DND-41 (cell line): ENCODE data around the gene MMP24.
A peak's percentile ranks its signal among the peaks of the same experiment; 100 is the strongest.

Source experiments
- ATAC-seq: fragments of 200-7000 bp; cut with Tn5 transposase; 3 replicates; pipeline ENCODE4 v1.9.1; 2021; ENCODE audit warnings: low read depth; ENCODE audit not compliant: insufficient read depth
- DNase-seq: peaks from one replicate; pipeline ENCODE4 v3.0.0-alpha.2; 2020
- H2AFZ ChIP-seq: 2 replicates; pipeline ENCODE4 v1.6.0; 2012; ENCODE audit warnings: low read depth, low read length
- H3K27ac ChIP-seq: 2 replicates; pipeline ENCODE4 v1.5.1; 2012; ENCODE audit warnings: low read length, inconsistent platforms
- H3K27me3 ChIP-seq: fragments of 200-600 bp; sonication (generic); 2 replicates; pipeline ENCODE4 v1.6.0; 2012; ENCODE audit warnings: low read length, mild to moderate bottlenecking, inconsistent platforms; ENCODE audit not compliant: insufficient read depth, poor library complexity
- H3K36me3 ChIP-seq: 2 replicates; pipeline ENCODE4 v1.5.1; 2012; ENCODE audit warnings: low read length, inconsistent platforms; ENCODE audit not compliant: insufficient read depth
- H3K4me1 ChIP-seq: 2 replicates; pipeline ENCODE4 v1.5.1; 2012; ENCODE audit warnings: mild to moderate bottlenecking, low read length; ENCODE audit not compliant: insufficient read depth
- H3K4me2 ChIP-seq: 2 replicates; pipeline ENCODE4 v1.6.0; 2012; ENCODE audit warnings: mild to moderate bottlenecking, moderate library complexity, low read length, inconsistent platforms; ENCODE audit not compliant: insufficient read depth
- H3K4me3 ChIP-seq, 2 experiments: fragments of 200-600 bp in 1 of 2; shearing (Covaris generic) in 1 of 2; 2 replicates each; pipeline ENCODE4 v1.5.1; 2012 to 2016; ENCODE audit warnings: inconsistent platforms in 2 of 2, low read length in 2 of 2, mild to moderate bottlenecking in 2 of 2, low read depth in 1 of 2, moderate library complexity in 1 of 2
- H3K79me2 ChIP-seq: 2 replicates; pipeline ENCODE4 v1.6.0; 2012; ENCODE audit warnings: low read length, inconsistent platforms; ENCODE audit not compliant: insufficient read depth
- H3K9ac ChIP-seq: 2 replicates; pipeline ENCODE4 v1.6.0; 2012; ENCODE audit warnings: low read depth, mild to moderate bottlenecking, inconsistent platforms, low read length, moderate library complexity
- H3K9me3 ChIP-seq: 2 replicates; pipeline ENCODE4 v1.5.1; 2012; ENCODE audit warnings: low read length, moderate library complexity, mild to moderate bottlenecking, inconsistent platforms; ENCODE audit not compliant: insufficient read depth, severe bottlenecking
- H4K20me1 ChIP-seq: 2 replicates; pipeline ENCODE4 v1.6.0; 2012; ENCODE audit warnings: low read length; ENCODE audit not compliant: insufficient read depth
- EZH2 ChIP-seq: IDR thresholded peaks from 3 replicates; pipeline ENCODE4 v1.6.1; 2012; ENCODE audit warnings: borderline replicate concordance, low read depth, mild to moderate bottlenecking, moderate library complexity, low read length, inconsistent platforms; ENCODE audit not compliant: severe bottlenecking
- TF ChIP-seq, protein P1 (sequence below): IDR thresholded peaks from 2 replicates; pipeline ENCODE4 v1.5.1; 2012; ENCODE audit warnings: borderline replicate concordance, low read length, moderate library complexity, mild to moderate bottlenecking; ENCODE audit not compliant: poor library complexity, severe bottlenecking; ENCODE audit errors: extremely low read depth

Gene MMP24

DNA sequence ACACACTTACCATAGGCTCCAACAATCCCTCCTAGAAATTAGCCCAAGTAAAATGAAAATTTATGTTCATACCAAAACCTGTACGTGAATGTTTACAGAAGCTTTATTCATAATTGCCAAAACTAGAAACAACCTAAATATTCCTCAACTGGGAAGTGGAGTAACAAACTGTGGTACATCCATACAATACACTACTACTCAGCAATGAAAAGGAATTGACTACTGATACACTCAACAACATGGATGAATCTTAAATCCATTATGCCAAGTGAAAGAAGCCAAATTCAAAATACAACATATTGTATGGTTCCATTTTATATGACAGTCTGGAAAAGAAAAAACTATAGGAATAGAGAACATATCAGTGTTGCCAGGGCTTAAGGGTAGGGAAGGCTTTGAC is 19.7 kb upstream of the MMP24 start:
- Histone ChIP-seq H3K27ac (no peak overlapping the region), H3K4me2 (no peak overlapping the region), H3K36me3 (no peaks in the 10 kb centered on the region), H3K9me3 (no peaks in the 10 kb centered on the region), H3K27me3 (no peaks in the 10 kb centered on the region), H2AFZ (no peak overlapping the region), H3K4me1 (no peaks in the 10 kb centered on the region), H4K20me1 (no peaks in the 10 kb centered on the region), H3K79me2 (no peaks in the 10 kb centered on the region), H3K4me3 (no peak overlapping the region), H3K9ac (no peak overlapping the region)
- no peak for DNase-seq
- TF ChIP-seq, protein P1, sequence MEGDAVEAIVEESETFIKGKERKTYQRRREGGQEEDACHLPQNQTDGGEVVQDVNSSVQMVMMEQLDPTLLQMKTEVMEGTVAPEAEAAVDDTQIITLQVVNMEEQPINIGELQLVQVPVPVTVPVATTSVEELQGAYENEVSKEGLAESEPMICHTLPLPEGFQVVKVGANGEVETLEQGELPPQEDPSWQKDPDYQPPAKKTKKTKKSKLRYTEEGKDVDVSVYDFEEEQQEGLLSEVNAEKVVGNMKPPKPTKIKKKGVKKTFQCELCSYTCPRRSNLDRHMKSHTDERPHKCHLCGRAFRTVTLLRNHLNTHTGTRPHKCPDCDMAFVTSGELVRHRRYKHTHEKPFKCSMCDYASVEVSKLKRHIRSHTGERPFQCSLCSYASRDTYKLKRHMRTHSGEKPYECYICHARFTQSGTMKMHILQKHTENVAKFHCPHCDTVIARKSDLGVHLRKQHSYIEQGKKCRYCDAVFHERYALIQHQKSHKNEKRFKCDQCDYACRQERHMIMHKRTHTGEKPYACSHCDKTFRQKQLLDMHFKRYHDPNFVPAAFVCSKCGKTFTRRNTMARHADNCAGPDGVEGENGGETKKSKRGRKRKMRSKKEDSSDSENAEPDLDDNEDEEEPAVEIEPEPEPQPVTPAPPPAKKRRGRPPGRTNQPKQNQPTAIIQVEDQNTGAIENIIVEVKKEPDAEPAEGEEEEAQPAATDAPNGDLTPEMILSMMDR = no peak
- TF ChIP-seq EZH2 = no peak
- no peak for ATAC-seq

DNA sequence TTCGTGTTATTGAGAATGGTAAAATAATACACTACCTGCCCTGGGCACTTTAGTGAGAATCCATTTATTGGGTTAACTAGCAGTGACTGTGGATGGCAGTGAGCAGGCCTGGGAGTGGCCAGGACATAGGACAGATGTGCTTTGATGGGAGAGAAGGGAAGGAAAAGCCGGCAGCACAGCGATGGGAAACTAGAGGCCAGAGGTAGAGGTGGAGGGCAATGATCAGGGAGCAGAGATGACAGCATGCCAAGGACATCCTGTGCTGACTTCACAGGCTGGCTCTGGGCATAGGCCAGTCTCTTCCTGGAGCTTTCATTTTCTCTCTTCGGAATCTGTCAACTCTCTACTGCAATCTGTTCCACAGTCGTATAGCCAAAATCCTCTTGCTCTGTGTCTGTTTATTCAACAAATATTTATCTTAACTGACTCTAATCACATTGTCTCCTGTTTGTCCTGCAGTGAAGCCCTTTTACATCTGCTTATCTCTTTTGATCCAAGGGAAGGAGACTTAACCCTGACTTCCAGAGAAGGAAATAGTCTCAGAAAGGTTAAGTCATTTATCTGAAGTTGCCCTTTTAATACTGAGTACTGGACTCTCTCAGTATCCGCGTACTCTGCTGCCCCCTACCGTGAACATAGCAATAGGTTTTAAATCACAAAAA is 18.4 kb upstream of the MMP24 start:
- DNase-seq (peak; percentile 81), ATAC-seq (peak; percentile 99)
- no peak overlapping the region for H3K4me2 ChIP-seq
- no peaks in the 10 kb centered on the region for H3K27me3 ChIP-seq
- H4K20me1 ChIP-seq = no peaks in the 10 kb centered on the region
- TF ChIP-seq EZH2 = no peak
- TF ChIP-seq, protein P1 = peak; percentile 91
- no peaks in the 10 kb centered on the region for H3K36me3 ChIP-seq
- no peak overlapping the region for H2AFZ ChIP-seq
- H3K79me2 ChIP-seq = no peaks in the 10 kb centered on the region
- no peak overlapping the region for H3K4me3 ChIP-seq
- H3K27ac ChIP-seq = no peak overlapping the region
- H3K9me3 ChIP-seq = no peaks in the 10 kb centered on the region
- no peaks in the 10 kb centered on the region for H3K4me1 ChIP-seq
- H3K9ac ChIP-seq = no peak overlapping the region

DNA sequence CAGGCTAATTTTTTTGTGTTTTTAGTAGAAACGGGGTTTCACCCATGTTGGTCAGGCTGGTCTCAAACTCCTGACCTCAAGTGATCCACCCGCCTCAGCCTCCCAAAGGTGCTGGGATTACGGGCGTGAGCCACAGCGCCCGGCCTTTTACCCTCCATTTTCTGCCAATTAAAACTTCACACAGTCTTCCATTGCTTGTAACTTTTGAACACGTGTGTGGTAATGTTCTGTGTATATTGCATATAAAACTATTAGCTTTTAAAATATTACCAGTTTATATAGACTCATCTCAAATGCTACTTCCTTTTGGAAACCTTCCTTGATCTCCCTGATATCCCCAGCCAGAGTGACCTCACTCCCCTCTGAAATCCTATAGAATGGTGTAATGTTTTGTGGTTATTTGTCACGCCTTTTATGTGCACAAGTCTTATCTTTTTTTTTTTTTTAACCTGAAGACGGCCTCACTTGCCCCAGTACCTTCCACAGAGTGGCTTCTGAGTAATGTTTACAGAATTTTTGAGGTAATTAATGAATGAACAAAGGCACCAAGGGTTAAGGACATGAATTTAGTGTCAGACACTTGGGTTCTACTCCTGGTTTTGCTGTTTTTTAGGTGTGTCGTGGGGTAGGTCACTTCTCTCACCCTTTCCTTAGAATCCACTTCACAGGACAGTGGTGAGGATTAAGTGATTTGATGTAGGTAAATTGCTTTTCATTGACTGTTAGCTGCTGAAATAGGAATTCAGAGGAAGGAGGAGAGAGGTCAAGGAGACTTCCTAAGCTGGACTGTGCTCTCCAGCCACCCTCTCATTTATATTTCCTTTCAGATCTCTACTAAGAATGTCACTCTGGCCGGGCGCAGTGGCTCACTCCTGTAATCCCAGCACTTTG is 11.2 kb upstream of the MMP24 start:
- ATAC-seq = no peak
- Histone ChIP-seq H3K9ac (no peak overlapping the region), H3K4me3 (no peak overlapping the region), H3K79me2 (no peaks in the 10 kb centered on the region), H3K36me3 (no peaks in the 10 kb centered on the region), H3K27me3 (peaks cover 9% of the 10 kb centered on the region), H2AFZ (no peak overlapping the region), H3K27ac (no peak overlapping the region), H3K9me3 (no peaks in the 10 kb centered on the region), H3K4me2 (no peak overlapping the region), H3K4me1 (no peaks in the 10 kb centered on the region), H4K20me1 (no peaks in the 10 kb centered on the region)
- no peak for DNase-seq
- TF ChIP-seq, protein P1 = no peak
- no peak for TF ChIP-seq EZH2
